LNCAP (cell line): Measurements from ENCODE around the gene STARD5.

Source experiments
- CTCF ChIP-seq: fragments of 450-650 bp; IDR thresholded peaks from 2 replicates; pipeline ENCODE4 v1.5.1; 2017; ENCODE audit warnings: mild to moderate bottlenecking

STARD5 gene

DNA sequence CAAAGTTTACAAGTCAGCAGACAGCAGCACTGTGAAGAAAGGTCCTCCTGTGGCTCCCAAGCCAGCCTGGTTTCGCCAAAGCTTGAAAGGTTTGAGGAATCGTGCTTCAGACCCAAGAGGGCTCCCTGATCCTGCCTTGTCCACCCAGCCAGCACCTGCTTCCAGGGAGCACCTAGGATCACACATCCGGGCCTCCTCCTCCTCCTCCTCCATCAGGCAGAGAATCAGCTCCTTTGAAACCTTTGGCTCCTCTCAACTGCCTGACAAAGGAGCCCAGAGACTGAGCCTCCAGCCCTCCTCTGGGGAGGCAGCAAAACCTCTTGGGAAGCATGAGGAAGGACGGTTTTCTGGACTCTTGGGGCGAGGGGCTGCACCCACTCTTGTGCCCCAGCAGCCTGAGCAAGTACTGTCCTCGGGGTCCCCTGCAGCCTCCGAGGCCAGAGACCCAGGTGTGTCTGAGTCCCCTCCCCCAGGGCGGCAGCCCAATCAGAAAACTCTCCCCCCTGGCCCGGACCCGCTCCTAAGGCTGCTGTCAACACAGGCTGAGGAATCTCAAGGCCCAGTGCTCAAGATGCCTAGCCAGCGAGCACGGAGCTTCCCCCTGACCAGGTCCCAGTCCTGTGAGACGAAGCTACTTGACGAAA lies 24.2 kb downstream of the STARD5 start:
- TF ChIP-seq CTCF, result no peak

- TF ChIP-seq CTCF, result no peak
Observed at GRCh38 chr15:81299156-81299555, 24.8 kb downstream of the STARD5 start.

DNA sequence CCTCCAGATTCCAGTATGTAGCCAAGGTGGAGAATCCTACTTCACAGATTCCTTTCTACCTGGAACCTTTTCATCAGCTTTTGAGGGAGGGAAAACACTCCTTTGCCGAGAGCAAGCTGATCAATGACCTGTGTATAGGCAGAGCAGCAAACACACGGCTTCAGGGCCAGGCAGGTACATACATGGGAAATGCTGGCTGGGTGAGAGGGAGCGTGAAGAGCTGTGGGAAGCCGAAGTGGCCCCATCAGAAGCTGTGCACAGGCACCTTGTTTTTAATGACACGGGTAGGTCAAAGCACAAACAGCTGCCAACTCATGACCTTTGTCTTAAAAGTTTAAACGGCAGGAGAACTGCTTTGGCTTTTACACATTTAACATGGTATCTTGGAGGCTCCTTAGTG lies 25.3 kb downstream of the STARD5 start:
- TF ChIP-seq CTCF, result no peak

DNA sequence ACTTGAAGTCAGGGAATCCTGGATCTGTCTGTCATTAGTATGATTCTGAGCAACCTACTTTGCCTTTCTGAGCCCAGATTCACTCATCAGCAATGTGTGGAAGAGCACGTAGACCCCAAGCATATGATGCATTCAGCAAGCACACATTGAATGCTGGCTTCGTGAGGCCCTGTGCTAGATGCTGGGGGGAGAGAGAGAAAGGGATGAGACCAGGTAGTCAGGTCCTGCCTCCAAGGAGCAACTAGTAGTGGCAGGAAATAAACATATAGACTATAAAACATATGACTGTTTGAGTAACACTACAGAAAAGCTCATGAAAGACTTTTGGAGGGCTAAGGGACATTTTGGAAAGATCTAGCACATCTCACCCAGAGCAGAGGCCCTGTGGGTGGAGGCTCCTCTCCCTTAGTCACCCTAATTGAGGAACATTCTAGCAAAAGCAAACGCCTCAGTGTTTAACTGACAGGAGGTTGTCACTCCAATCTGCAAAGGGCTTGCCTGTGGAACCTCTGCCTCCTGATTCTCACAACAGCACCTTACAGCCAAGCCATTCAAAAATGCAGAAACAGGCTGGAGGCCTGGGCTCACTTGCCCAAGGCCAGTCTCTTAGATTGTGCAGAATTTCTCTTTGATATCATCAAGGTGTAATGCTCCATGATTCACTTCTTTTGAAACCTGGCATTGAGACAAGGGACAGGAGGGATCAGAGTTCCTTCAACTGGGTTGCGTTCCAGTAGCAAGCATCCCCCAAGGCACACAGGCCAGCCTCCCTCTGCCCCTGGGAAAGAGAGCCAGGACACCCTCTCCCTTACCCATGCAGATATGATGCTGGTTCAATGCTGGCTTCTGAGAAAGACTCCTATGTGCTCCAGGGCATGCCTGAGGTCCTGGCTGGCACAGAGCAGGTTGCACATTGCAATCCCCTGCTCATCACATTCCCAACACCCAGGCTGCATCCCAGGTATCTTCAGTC lies 26.1 kb downstream of the STARD5 start:
- no peak for TF ChIP-seq CTCF

- TF ChIP-seq CTCF, result no peak
Observed at GRCh38 chr15:81297147-81297572, 26.8 kb downstream of the STARD5 start.

GRCh38 chr15:81296673-81297072 lies 27.3 kb downstream of the STARD5 start:
- no peak for TF ChIP-seq CTCF

DNA sequence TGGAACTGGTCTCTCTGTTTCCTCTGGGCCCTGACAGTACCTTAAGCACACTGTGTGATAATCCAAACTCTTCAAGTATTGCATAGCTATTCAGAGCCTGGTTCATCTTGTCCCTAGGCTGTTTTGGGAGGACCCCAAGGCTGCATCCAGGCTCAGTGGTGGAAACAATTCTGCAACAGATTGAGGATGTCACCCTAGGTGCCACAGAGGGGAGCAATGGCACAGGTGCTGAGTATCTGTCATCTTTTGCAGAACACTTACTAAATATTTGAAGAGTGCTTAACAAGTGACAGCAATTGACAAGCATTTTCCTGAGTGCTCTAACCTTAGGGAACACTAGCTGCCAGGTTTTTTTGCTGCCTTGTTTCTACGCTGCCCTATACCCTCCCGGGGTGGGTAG lies 27.8 kb downstream of the STARD5 start:
- no peak for TF ChIP-seq CTCF
